SU-DHL-6 (cell line): ENCODE results near the gene PCIF1.

Experiments used
- H2AFZ ChIP-seq: fragments of 200-600 bp; sonication (generic); 2 replicates; pipeline ENCODE4 v1.6.1; 2014; ENCODE audit warnings: low read depth, mild to moderate bottlenecking, moderate library complexity, mixed read lengths, antibody characterized with exemption, low read length; ENCODE audit not compliant: severe bottlenecking
- H3F3A ChIP-seq: fragments of 200-600 bp; shearing (Covaris generic); 2 replicates; pipeline ENCODE4 v1.6.0; 2016; ENCODE audit warnings: antibody characterized with exemption, mild to moderate bottlenecking; ENCODE audit not compliant: insufficient read depth
- H3K27ac ChIP-seq: fragments of 200-600 bp; sonication (generic); 2 replicates; pipeline ENCODE4 v1.5.1; 2016; ENCODE audit warnings: low read depth, mild to moderate bottlenecking, low read length, moderate library complexity, mixed read lengths
- H3K27me3 ChIP-seq: fragments of 200-600 bp; sonication (generic), shearing (Covaris generic); 2 replicates; pipeline ENCODE4 v1.6.0; 2014; ENCODE audit warnings: mild to moderate bottlenecking, low read length
- H3K36me3 ChIP-seq: fragments of 200-600 bp; sonication (generic); 2 replicates; pipeline ENCODE4 v1.6.1; 2014; ENCODE audit warnings: mild to moderate bottlenecking, low read length, mixed read lengths
- H3K4me2 ChIP-seq: fragments of 300-600, 200-600 bp; shearing (Covaris generic), sonication (generic); 2 replicates; pipeline ENCODE4 v1.6.0; 2014; ENCODE audit warnings: low read length, low read depth, mild to moderate bottlenecking; ENCODE audit not compliant: poor library complexity, severe bottlenecking
- H3K4me3 ChIP-seq: fragments of 200-600 bp; sonication (generic); 2 replicates; pipeline ENCODE4 v1.5.1; 2014; ENCODE audit warnings: antibody characterized with exemption, low read length, mild to moderate bottlenecking, mixed read lengths; ENCODE audit not compliant: insufficient read depth, poor library complexity, severe bottlenecking
- H3K79me2 ChIP-seq: fragments of 200-600 bp; sonication (generic); 2 replicates; pipeline ENCODE4 v1.6.1; 2014; ENCODE audit warnings: mild to moderate bottlenecking, low read length, moderate library complexity; ENCODE audit not compliant: insufficient read depth
- H3K9ac ChIP-seq: fragments of 200-600 bp; sonication (generic); 2 replicates; pipeline ENCODE4 v1.7.0; 2014; ENCODE audit warnings: mild to moderate bottlenecking, low read length
- H3K9me2 ChIP-seq: fragments of 200-600 bp; sonication (generic); replicated peaks from 2 replicates; pipeline ENCODE4 v1.6.1; 2014; ENCODE audit warnings: low read length; ENCODE audit not compliant: insufficient read depth
- H3K9me3 ChIP-seq: fragments of 200-600 bp; sonication (generic); 2 replicates; pipeline ENCODE4 v1.6.1; 2014; ENCODE audit warnings: low read length, mixed read lengths; ENCODE audit not compliant: insufficient read depth
- H4K20me1 ChIP-seq: fragments of 200-600 bp; sonication (generic); 2 replicates; pipeline ENCODE4 v1.6.1; 2014; ENCODE audit warnings: low read depth, mild to moderate bottlenecking, antibody characterized with exemption, low read length, moderate library complexity, mixed read lengths
- CTCF ChIP-seq: fragments of 200-600 bp; sonication (generic); IDR thresholded peaks from one replicate; pipeline ENCODE4 v1.5.1; 2017; ENCODE audit warnings: antibody characterized with exemption, mild to moderate bottlenecking, low read length, moderate library complexity; ENCODE audit not compliant: insufficient read depth, poor library complexity, severe bottlenecking
- EZH2phosphoT487 ChIP-seq: fragments of 200-600 bp; sonication (generic), shearing (Covaris generic); conservative IDR thresholded peaks from 2 replicates; pipeline ENCODE4 v1.6.1; 2018; ENCODE audit warnings: mild to moderate bottlenecking, antibody characterized with exemption, low read length, moderate library complexity, mixed read lengths

Gene PCIF1

DNA sequence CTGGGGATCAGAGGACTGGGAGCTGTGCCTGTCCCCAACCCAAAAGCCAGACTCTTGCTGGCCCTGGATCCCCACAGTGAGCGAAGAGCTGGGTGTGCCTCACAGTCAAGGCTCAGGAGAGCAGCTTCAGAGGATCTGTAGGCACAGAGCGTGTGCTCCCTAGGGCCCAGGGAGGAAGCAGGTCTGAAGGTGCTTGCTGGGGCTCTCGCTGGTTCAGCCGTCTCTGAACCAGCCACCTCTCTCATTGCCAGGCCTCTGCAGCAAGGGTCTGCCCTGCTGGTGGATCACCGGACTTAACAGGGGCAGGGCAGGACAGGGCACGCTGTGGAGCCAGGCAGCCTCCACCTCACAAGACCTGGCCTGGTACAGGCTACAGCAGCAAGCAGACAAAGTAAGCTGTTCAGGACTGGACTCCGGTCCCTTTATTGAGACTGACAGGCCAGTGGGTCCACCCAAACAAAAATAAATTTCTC lies 13.8 kb downstream of the PCIF1 start:
- no peaks in the 10 kb centered on the region for H3K9me3 ChIP-seq
- no peak overlapping the region for H3K9ac ChIP-seq
- no peak overlapping the region for H3K4me2 ChIP-seq
- H3F3A ChIP-seq, result no peaks in the 10 kb centered on the region
- H3K36me3 ChIP-seq, result peaks cover 3% of the 10 kb centered on the region; the same call in 1 of the 2 replicates
- no peak overlapping the region for H2AFZ ChIP-seq
- H3K27ac ChIP-seq, result no peak overlapping the region
- H3K4me3 ChIP-seq, result no peak overlapping the region
- no peaks in the 10 kb centered on the region for H3K79me2 ChIP-seq
- H3K9me2 ChIP-seq, result no peaks in the 10 kb centered on the region
- TF ChIP-seq EZH2phosphoT487 (no peak), CTCF (no peak)
- H3K27me3 ChIP-seq, result no peaks in the 10 kb centered on the region
- no peaks in the 10 kb centered on the region for H4K20me1 ChIP-seq

- 0 out of 2 replicates have a peak, but pooled peaks cover 3% of the 10 kb centered on the region for H3K36me3 ChIP-seq
- H4K20me1 ChIP-seq, result no peaks in the 10 kb centered on the region
- H3K9me3 ChIP-seq, result no peaks in the 10 kb centered on the region
- H3K4me3 ChIP-seq, result no peak overlapping the region
- no peaks in the 10 kb centered on the region for H3K27me3 ChIP-seq
- no peak overlapping the region for H3K9ac ChIP-seq
- TF ChIP-seq CTCF (no peak), EZH2phosphoT487 (no peak)
- H3K27ac ChIP-seq, result no peak overlapping the region
- H3F3A ChIP-seq, result no peaks in the 10 kb centered on the region
- no peaks in the 10 kb centered on the region for H3K9me2 ChIP-seq
- no peak overlapping the region for H3K4me2 ChIP-seq
- H2AFZ ChIP-seq, result no peak overlapping the region
- H3K79me2 ChIP-seq, result no peaks in the 10 kb centered on the region
Measured at GRCh38 chr20:45948742-45949541, 14.5 kb downstream of the PCIF1 start.

- Histone ChIP-seq H3K9me3 (no peaks in the 10 kb centered on the region), H3K27me3 (no peaks in the 10 kb centered on the region), H4K20me1 (no peaks in the 10 kb centered on the region), H3K27ac (no peak overlapping the region), H3K79me2 (no peaks in the 10 kb centered on the region), H3K4me2 (no peak overlapping the region), H3K36me3 (no peaks in the 10 kb centered on the region), H3K4me3 (no peak overlapping the region), H3K9me2 (no peaks in the 10 kb centered on the region), H3F3A (no peaks in the 10 kb centered on the region), H2AFZ (no peak overlapping the region), H3K9ac (no peak overlapping the region)
- no peak for TF ChIP-seq CTCF
- no peak for TF ChIP-seq EZH2phosphoT487
Measured at GRCh38 chr20:45949542-45950329, 15.3 kb downstream of the PCIF1 start.
